Measurements from ENCODE around the gene NLRC5. TPM values are rescaled to one million over a fixed set of nuclear protein-coding genes. Genes with fewer than 3 reads are reported as not detected.
A peak's percentile ranks its signal among the peaks of the same experiment; 100 is the strongest.

The NLRC5 gene
- total and polyA plus RNA-seq, 5 donors from 2014 or later, result 75.3 to 842 (median 98.2) TPM

GRCh38 chr16:56965149-56966092 is 23.9 kb upstream of the NLRC5 start:
- H3K27ac ChIP-seq (ENCODE audit: insufficient read depth, low read length, poor library complexity, severe bottlenecking), result no peak overlapping the region
- no peaks in the 10 kb centered on the region for H3K36me3 Mint-ChIP-seq
- H3K9me3 Mint-ChIP-seq, result peaks cover 0 to 2% (median 0%) of the 10 kb centered on the region in 7 donors
- peak overlapping the region in 3 of 4 donors; percentile 16 to 56 (median 45) for H3K4me3 Mint-ChIP-seq
- H3K27me3 ChIP-seq (ENCODE audit: control insufficient read depth, insufficient read depth, low read length), result no peaks in the 10 kb centered on the region
- no peak overlapping the region for H3K4me3 ChIP-seq (ENCODE audit: low read depth, low read length)
- peaks cover 6% of the 10 kb centered on the region for H3K27me3 Mint-ChIP-seq
- H3K4me1 Mint-ChIP-seq, result peaks cover 6 to 25% (median 18%) of the 10 kb centered on the region in 4 donors
- no peaks in the 10 kb centered on the region for H3K36me3 ChIP-seq (ENCODE audit: control insufficient read depth, insufficient read depth, low read length)
- peaks cover 11% of the 10 kb centered on the region for H3K4me1 ChIP-seq (ENCODE audit: control insufficient read depth, insufficient read depth, low read length, poor library complexity, severe bottlenecking)
- peak overlapping the region; percentile 43 to 88 (median 84) for H3K27ac Mint-ChIP-seq
- ATAC-seq (ENCODE audit: low read depth in 2 of 2) (no peak), DNase-seq (no peak)
- H3K9me3 ChIP-seq (ENCODE audit: control insufficient read depth in 2 of 2, low read length in 2 of 2), result no peaks in the 10 kb centered on the region

GRCh38 chr16:56966093-56966475 is 23.3 kb upstream of the NLRC5 start:
- peak overlapping the region in 2 of 3 donors; percentile 84 to 88 for H3K27ac Mint-ChIP-seq

GRCh38 chr16:56967733-56968132 is 21.6 kb upstream of the NLRC5 start:
- Mint-ChIP-seq H3K27me3 (no peaks in the 10 kb centered on the region), H3K4me1 (peaks cover 6 to 36% (median 23%) of the 10 kb centered on the region in 4 donors), H3K9me3 (peaks cover 0 to 2% (median 0%) of the 10 kb centered on the region in 7 donors), H3K27ac (no peak overlapping the region), H3K4me3 (no peak overlapping the region), H3K36me3 (no peaks in the 10 kb centered on the region)
- no peak for DNase-seq
- H3K4me1 ChIP-seq (ENCODE audit: control insufficient read depth, insufficient read depth, low read length, poor library complexity, severe bottlenecking), result peaks cover 17% of the 10 kb centered on the region
- no peak overlapping the region for H3K4me3 ChIP-seq (ENCODE audit: low read depth, low read length)
- no peaks in the 10 kb centered on the region for H3K9me3 ChIP-seq (ENCODE audit: control insufficient read depth in 2 of 2, low read length in 2 of 2)
- no peaks in the 10 kb centered on the region for H3K36me3 ChIP-seq (ENCODE audit: control insufficient read depth, insufficient read depth, low read length)
- ATAC-seq (ENCODE audit: low read depth in 2 of 2), result no peak
- no peaks in the 10 kb centered on the region for H3K27me3 ChIP-seq (ENCODE audit: control insufficient read depth, insufficient read depth, low read length)
- H3K27ac ChIP-seq (ENCODE audit: insufficient read depth, low read length, poor library complexity, severe bottlenecking), result no peak overlapping the region

More at GRCh38 chr16:56966093-56966475, 23.3 kb upstream of the NLRC5 start:
- Histone ChIP-seq H3K27ac (ENCODE audit: insufficient read depth, low read length, poor library complexity, severe bottlenecking) (no peak overlapping the region), H3K36me3 (ENCODE audit: control insufficient read depth, insufficient read depth, low read length) (no peaks in the 10 kb centered on the region), H3K9me3 (ENCODE audit: control insufficient read depth in 2 of 2, low read length in 2 of 2) (no peaks in the 10 kb centered on the region), H3K4me1 (ENCODE audit: control insufficient read depth, insufficient read depth, low read length, poor library complexity, severe bottlenecking) (peaks cover 14% of the 10 kb centered on the region), H3K4me3 (ENCODE audit: low read depth, low read length) (no peak overlapping the region), H3K27me3 (ENCODE audit: control insufficient read depth, insufficient read depth, low read length) (no peaks in the 10 kb centered on the region)
- H3K4me3 Mint-ChIP-seq, result peak overlapping the region in 2 of 4 donors; percentile 16 to 56
- no peak for ATAC-seq (ENCODE audit: low read depth in 2 of 2)
- no peaks in the 10 kb centered on the region for H3K36me3 Mint-ChIP-seq
- no peak for DNase-seq
- peaks cover 6% of the 10 kb centered on the region for H3K27me3 Mint-ChIP-seq
- peaks cover 0 to 2% (median 0%) of the 10 kb centered on the region in 7 donors for H3K9me3 Mint-ChIP-seq
- peaks cover 6 to 26% (median 20%) of the 10 kb centered on the region in 4 donors for H3K4me1 Mint-ChIP-seq

- H3K4me1 Mint-ChIP-seq, result peaks cover 4 to 49% (median 33%) of the 10 kb centered on the region in 4 donors
- H3K36me3 Mint-ChIP-seq, result no peaks in the 10 kb centered on the region
- Histone ChIP-seq H3K4me3 (ENCODE audit: low read depth, low read length) (no peak overlapping the region), H3K4me1 (ENCODE audit: control insufficient read depth, insufficient read depth, low read length, poor library complexity, severe bottlenecking) (peaks cover 26% of the 10 kb centered on the region), H3K27me3 (ENCODE audit: control insufficient read depth, insufficient read depth, low read length) (no peaks in the 10 kb centered on the region), H3K27ac (ENCODE audit: insufficient read depth, low read length, poor library complexity, severe bottlenecking) (no peak overlapping the region), H3K9me3 (ENCODE audit: control insufficient read depth in 2 of 2, low read length in 2 of 2) (no peaks in the 10 kb centered on the region), H3K36me3 (ENCODE audit: control insufficient read depth, insufficient read depth, low read length) (no peaks in the 10 kb centered on the region)
- peak overlapping the region in 1 of 3 donors; percentile 72 for H3K27ac Mint-ChIP-seq
- no peaks in the 10 kb centered on the region for H3K9me3 Mint-ChIP-seq
- ATAC-seq (ENCODE audit: low read depth in 2 of 2) (no peak), DNase-seq (no peak)
- no peaks in the 10 kb centered on the region for H3K27me3 Mint-ChIP-seq
- no peak overlapping the region for H3K4me3 Mint-ChIP-seq
Measured at GRCh38 chr16:56969769-56970168, 19.6 kb upstream of the NLRC5 start.

- ATAC-seq (ENCODE audit: low read depth in 2 of 2) (peak; percentile 37 to 59), DNase-seq (no peak)
- H3K27me3 Mint-ChIP-seq, result no peaks in the 10 kb centered on the region
- H3K4me1 Mint-ChIP-seq, result peaks cover 4 to 49% (median 31%) of the 10 kb centered on the region in 4 donors
- no peaks in the 10 kb centered on the region for H3K9me3 Mint-ChIP-seq
- Histone ChIP-seq H3K36me3 (ENCODE audit: control insufficient read depth, insufficient read depth, low read length) (no peaks in the 10 kb centered on the region), H3K27me3 (ENCODE audit: control insufficient read depth, insufficient read depth, low read length) (no peaks in the 10 kb centered on the region), H3K4me1 (ENCODE audit: control insufficient read depth, insufficient read depth, low read length, poor library complexity, severe bottlenecking) (peaks cover 23% of the 10 kb centered on the region), H3K27ac (ENCODE audit: insufficient read depth, low read length, poor library complexity, severe bottlenecking) (no peak overlapping the region), H3K4me3 (ENCODE audit: low read depth, low read length) (no peak overlapping the region), H3K9me3 (ENCODE audit: control insufficient read depth in 2 of 2, low read length in 2 of 2) (no peaks in the 10 kb centered on the region)
- H3K36me3 Mint-ChIP-seq, result no peaks in the 10 kb centered on the region
- peak overlapping the region in 2 of 3 donors; percentile 21 to 87 for H3K27ac Mint-ChIP-seq
- H3K4me3 Mint-ChIP-seq, result peak overlapping the region in 1 of 4 donors; percentile 14
Measured at GRCh38 chr16:56970934-56971767, 18.2 kb upstream of the NLRC5 start.

- DNase-seq, result no peak
- Mint-ChIP-seq H3K4me3 (peak overlapping the region in 1 of 4 donors; percentile 14), H3K4me1 (peaks cover 8 to 49% (median 35%) of the 10 kb centered on the region in 4 donors), H3K36me3 (no peaks in the 10 kb centered on the region), H3K9me3 (no peaks in the 10 kb centered on the region), H3K27me3 (no peaks in the 10 kb centered on the region), H3K27ac (peak overlapping the region in 1 of 3 donors; percentile 87)
- H3K27me3 ChIP-seq (ENCODE audit: control insufficient read depth, insufficient read depth, low read length), result no peaks in the 10 kb centered on the region
- no peak for ATAC-seq (ENCODE audit: low read depth in 2 of 2)
- H3K36me3 ChIP-seq (ENCODE audit: control insufficient read depth, insufficient read depth, low read length), result no peaks in the 10 kb centered on the region
- H3K9me3 ChIP-seq (ENCODE audit: control insufficient read depth in 2 of 2, low read length in 2 of 2), result no peaks in the 10 kb centered on the region
- H3K4me3 ChIP-seq (ENCODE audit: low read depth, low read length), result no peak overlapping the region
- H3K27ac ChIP-seq (ENCODE audit: insufficient read depth, low read length, poor library complexity, severe bottlenecking), result no peak overlapping the region
- H3K4me1 ChIP-seq (ENCODE audit: control insufficient read depth, insufficient read depth, low read length, poor library complexity, severe bottlenecking), result peaks cover 22% of the 10 kb centered on the region
Measured at GRCh38 chr16:56971768-56972043, 17.7 kb upstream of the NLRC5 start.

- H3K27ac Mint-ChIP-seq, result peak overlapping the region in 1 of 3 donors; percentile 73
- H3K4me1 Mint-ChIP-seq, result peaks cover 8 to 52% (median 35%) of the 10 kb centered on the region in 4 donors
- no peak overlapping the region for H3K4me3 ChIP-seq (ENCODE audit: low read depth, low read length)
- H3K4me3 Mint-ChIP-seq, result no peak overlapping the region
- DNase-seq (no peak), ATAC-seq (ENCODE audit: low read depth in 2 of 2) (no peak)
- H3K36me3 ChIP-seq (ENCODE audit: control insufficient read depth, insufficient read depth, low read length), result no peaks in the 10 kb centered on the region
- H3K36me3 Mint-ChIP-seq, result no peaks in the 10 kb centered on the region
- no peaks in the 10 kb centered on the region for H3K9me3 Mint-ChIP-seq
- H3K4me1 ChIP-seq (ENCODE audit: control insufficient read depth, insufficient read depth, low read length, poor library complexity, severe bottlenecking), result peaks cover 22% of the 10 kb centered on the region
- H3K9me3 ChIP-seq (ENCODE audit: control insufficient read depth in 2 of 2, low read length in 2 of 2), result no peaks in the 10 kb centered on the region
- H3K27me3 ChIP-seq (ENCODE audit: control insufficient read depth, insufficient read depth, low read length), result no peaks in the 10 kb centered on the region
- no peak overlapping the region for H3K27ac ChIP-seq (ENCODE audit: insufficient read depth, low read length, poor library complexity, severe bottlenecking)
- no peaks in the 10 kb centered on the region for H3K27me3 Mint-ChIP-seq
Measured at GRCh38 chr16:56972403-56973293, 16.7 kb upstream of the NLRC5 start.
